Heart left ventricle (tissue), 16 donors: ENCODE measurements around the gene MRPS7. TPM values are rescaled to one million over a fixed set of nuclear protein-coding genes. Genes with fewer than 3 reads are reported as not detected.

Experiments used
- ATAC-seq, 4 donors: fragments of 200-7000 bp; cut with Tn5 transposase; one replicate each; pipeline ENCODE4 v1.9.1; 2020 to 2022; ENCODE audit warnings: moderate library complexity in 4 of 4, mild to moderate bottlenecking in 3 of 4, moderate number of reproducible peaks in 1 of 4
- DNase-seq, 5 donors: peaks; one replicate each; pipeline ENCODE4 v3.0.0-alpha.2; 2020
- H3K27ac ChIP-seq, 12 donors: fragments of 200-600 bp; sonication (generic) in 4 of 12; one replicate each; pipeline versions ENCODE4 v1.5.0 to v1.8.0; 2016 to 2022; ENCODE audit warnings: mild to moderate bottlenecking in 2 of 12
- H3K27me3 ChIP-seq, 9 donors: fragments of 200-600 bp; sonication (generic) in 2 of 9; one replicate each; pipeline versions ENCODE4 v1.5.1 to v1.8.0; 2016 to 2022; ENCODE audit warnings: mild to moderate bottlenecking in 3 of 9
- H3K36me3 ChIP-seq, 9 donors: fragments of 200-600 bp; sonication (generic) in 2 of 9; one replicate each; pipeline versions ENCODE4 v1.5.0 to v1.8.0; 2018 to 2022; ENCODE audit warnings: mild to moderate bottlenecking in 2 of 9
- H3K4me1 ChIP-seq, 12 donors: fragments of 200-600 bp; sonication (generic) in 4 of 12; one replicate each; pipeline versions ENCODE4 v1.5.0 to v1.8.0; 2016 to 2022; ENCODE audit warnings: mild to moderate bottlenecking in 3 of 12
- H3K4me3 ChIP-seq, 12 donors: fragments of 200-600 bp; sonication (generic) in 4 of 12; one replicate each; pipeline versions ENCODE4 v1.5.0 to v1.8.0; 2017 to 2022; ENCODE audit warnings: mild to moderate bottlenecking in 9 of 12, moderate library complexity in 4 of 12
- H3K9me3 ChIP-seq, 12 donors: fragments of 200-600 bp; sonication (generic) in 4 of 12; one replicate each; pipeline versions ENCODE4 v1.5.0 to v1.8.0; 2016 to 2022; ENCODE audit warnings: mild to moderate bottlenecking in 1 of 12
- CTCF ChIP-seq, 12 donors: fragments of 200-600 bp; sonication (generic) in 4 of 12; IDR thresholded peaks; one replicate each; pipeline versions ENCODE4 v1.5.0 to v1.8.0; 2018 to 2022; ENCODE audit warnings: antibody characterized with exemption in 12 of 12, mild to moderate bottlenecking in 5 of 12
- POLR2A ChIP-seq, 2 donors: fragments of 450-650 bp; IDR thresholded peaks; one replicate each; pipeline ENCODE4 v1.6.1; 2017; ENCODE audit warnings: antibody characterized with exemption in 2 of 2, mild to moderate bottlenecking in 2 of 2, moderate library complexity in 2 of 2
- WGBS, 4 donors: extraction: QIAGEN DNeasy Blood & Tissue Kit in 2 of 4; methylation state at CpG; one replicate each; pipeline versions ENCODE4 v1.1.5 to v1.1.7; 2013 to 2018; 5-methylcytosine and 5-hydroxymethylcytosine counted together
- intact Hi-C, 10 donors: fragments of 100-400 bp; cut with DNase I; formaldehyde crosslinking; loops; one replicate each; pipeline versions ENCODE4 v1.11.1 to v1.14.2; 2022
- polyA plus RNA-seq, 2 donors: library from polyadenylated mRNA; stranded (reverse); fragments of 200-250 nt; gene quantifications; one replicate each; pipeline ENCODE4 v1.2.3, GENCODE V29; 2013
- total RNA-seq, 9 donors: library from RNA; depleted of rRNA in 2 of 9; stranded (reverse); fragments of >200 nt in 2 of 9; fragmentation: NEBNext Ultra II Directional in 3 of 9; extraction: Animal tissue kit (Norgen Biotek cat#: 25700) in 3 of 9; gene quantifications; one replicate each; pipeline versions ENCODE4 v1.1.0 to v1.2.4, GENCODE V29; 2016 to 2023
- donor health status: ischemic (EF 13 %, LVEDD 7.1; RV severe dilation, severe dysfunction).
- donor health status: healthy with polysubstance abuse.
- donor health status: DM: no; HTN: yes; CAD: no.
- donor health status: DM: no; HTN: no; CAD: no.
- donor health status: ischemic (EF 25% LVEDD 6.9; RV normal size, moderate dysfunction).
- donor health status: ischemic (EF 25% LVEDD 5.7; RV mildly dilated, moderate dysfunction).
- donor health status: healthy.
- donor health status: DM: yes; HTN: yes; CAD: no.
- donor health status: ischemic (EF 35%, LVEDD 5.7; RV mildly dilated, moderate dysfunction).
- donor health status: nonischemic (EF 11% LVEDD 7.7; RV severe dilation, severe dysfunction).
- donor health status: DM: yes; HTN: yes; CAD: no.
- donor health status: PGD.
- donor health status: ischemic (EF 29% LVEDD 5.4; RV normal size, mild dysfunction).
- donor health status: nonischemic (EF 23%, LVEDD 6.1; RV moderate dilation, normal function).

The MRPS7 gene
- total and polyA plus RNA-seq, 11 donors = 76.7 to 143 (median 113) TPM

GRCh38 chr17:75287221-75287620 is 25.5 kb downstream of the MRPS7 start:
- peaks cover 0 to 38% (median 18%) of the 10 kb centered on the region in 9 donors for H3K36me3 ChIP-seq
- no peak for ATAC-seq

GRCh38 chr17:75288359-75288758 is 26.7 kb downstream of the MRPS7 start:
- Histone ChIP-seq H3K4me3 (peak overlapping the region in 10 of 12 donors; percentile 57 to 96 (median 79)), H3K36me3 (peaks cover 0 to 27% (median 11%) of the 10 kb centered on the region in 9 donors), H3K9me3 (no peaks in the 10 kb centered on the region), H3K4me1 (peaks cover 0 to 33% (median 4%) of the 10 kb centered on the region in 12 donors), H3K27ac (peak overlapping the region in 3 of 12 donors; percentile 85 to 95 (median 95)), H3K27me3 (no peaks in the 10 kb centered on the region)
- no peak for ATAC-seq
- TF ChIP-seq POLR2A (IDR thresholded peaks at IDR 0.05) (no peak), CTCF (IDR thresholded peaks at IDR 0.05) (no peak)
- 40 to 54% (median 45%) methylated on average over 2 of the region's 2 CpGs for WGBS, 4 donors
- no peak for DNase-seq
- intact Hi-C loops = loop anchor here in 2 of 10 donors (10.0 kb wide), 2 partner anchors 116 to 226 kb away; partner anchors contain the start of genes CASKIN2 (in 1 of the 2), GRB2 (in 1 of the 2) and TSEN54 (in 1 of the 2)

More at GRCh38 chr17:75287221-75287620, 25.5 kb downstream of the MRPS7 start:
- H3K4me1 ChIP-seq = peaks cover 0 to 26% (median 4%) of the 10 kb centered on the region in 12 donors
- 87 to 90% (median 89%) methylated on average over 9 of the region's 9 CpGs for WGBS, 4 donors
- no peak for TF ChIP-seq CTCF (IDR thresholded peaks at IDR 0.05)
- no peak for TF ChIP-seq POLR2A (IDR thresholded peaks at IDR 0.05)
- no peaks in the 10 kb centered on the region for H3K9me3 ChIP-seq
- H3K27ac ChIP-seq = no peak overlapping the region
- no peak for DNase-seq
- H3K4me3 ChIP-seq = no peak overlapping the region
- no peaks in the 10 kb centered on the region for H3K27me3 ChIP-seq
- intact Hi-C loops = loop anchor here in 2 of 10 donors (10.0 kb wide), 2 partner anchors 118 to 228 kb away; partner anchors contain the start of genes CASKIN2 (in 1 of the 2), GRB2 (in 1 of the 2) and TSEN54 (in 1 of the 2)

- Histone ChIP-seq H3K9me3 (no peaks in the 10 kb centered on the region), H3K4me1 (peaks cover 0 to 37% (median 4%) of the 10 kb centered on the region in 12 donors), H3K27me3 (no peaks in the 10 kb centered on the region), H3K36me3 (peaks cover 0 to 23% (median 11%) of the 10 kb centered on the region in 9 donors), H3K4me3 (peak overlapping the region; percentile 57 to 96 (median 78)), H3K27ac (peak overlapping the region in 11 of 12 donors; percentile 64 to 95 (median 88))
- DNase-seq (peak in 2 of 5 donors; percentile 32 to 54), ATAC-seq (peak in 3 of 4 donors; percentile 5 to 20 (median 14))
- TF ChIP-seq POLR2A (IDR thresholded peaks at IDR 0.05) (no peak), CTCF (IDR thresholded peaks at IDR 0.05) (no peak)
- intact Hi-C loops = loop anchor here in 3 of 10 donors (1.0 to 10.0 kb wide), 3 partner anchors 116 to 226 kb away; partner anchors contain the start of genes CASKIN2 (in 1 of the 3), GRB2 (in 1 of the 3) and TSEN54 (in 1 of the 3)
- 0 to 1% (median 1%) methylated on average over 7 to 14 of the region's 14 CpGs for WGBS, 4 donors
Observed at GRCh38 chr17:75288770-75289114, 27.1 kb downstream of the MRPS7 start.

GRCh38 chr17:75289115-75289831 is 27.6 kb downstream of the MRPS7 start, which contains the start of gene SLC25A19:
TSS of gene SLC25A19 (minus strand) at chr17:75289433. CDS start at chr17:75286764, 2,669 bp downstream.
- 0 to 2% (median 0%) methylated on average over 30 to 65 of the region's 65 CpGs for WGBS, 4 donors
- intact Hi-C loops = loop anchor here in 3 of 10 donors (1.0 to 10.0 kb wide), 3 partner anchors 115 to 226 kb away; partner anchors contain the start of genes CASKIN2 (in 1 of the 3), GRB2 (in 1 of the 3) and TSEN54 (in 1 of the 3)
- TF ChIP-seq POLR2A (IDR thresholded peaks at IDR 0.05) (peak; percentile 75 to 99), CTCF (IDR thresholded peaks at IDR 0.05) (peak in 5 of 12 donors; percentile 13 to 42 (median 30))
- H3K4me3 ChIP-seq = peak within 1 kb of the TSS; percentile 57 to 96 (median 78)
- peaks cover 0 to 20% (median 11%) of the 10 kb centered on the region in 9 donors for H3K36me3 ChIP-seq
- H3K27me3 ChIP-seq = no peaks in the 10 kb centered on the region
- peaks cover 0 to 43% (median 4%) of the 10 kb centered on the region in 12 donors for H3K4me1 ChIP-seq
- DNase-seq = peak; percentile 98 to 99 (median 99)
- peak within 1 kb of the TSS; percentile 72 to 95 (median 89) for H3K27ac ChIP-seq
- ATAC-seq = peak; percentile 99 to 100 (median 99)
- H3K9me3 ChIP-seq = no peaks in the 10 kb centered on the region
